Nephron (organoid): ENCODE results near the gene TNK2.
"Not testable (repeated sequence)": the region's sequence is repeated elsewhere in the genome, so short reads cannot be mapped to it uniquely, and the experiment has no call there.

Source experiments
- H3K27ac Mint-ChIP-seq, 3 experiments: 2 replicates each; pipeline ENCODE4 v1.8.0; 2020; ENCODE audit warnings: mixed read lengths in 3 of 3, mild to moderate bottlenecking in 2 of 3, moderate library complexity in 1 of 3
- H3K27me3 Mint-ChIP-seq: 2 replicates; pipeline ENCODE4 v1.8.0; 2021; ENCODE audit warnings: low read depth, mild to moderate bottlenecking, moderate library complexity, mixed read lengths
- H3K36me3 Mint-ChIP-seq: 2 replicates; pipeline ENCODE4 v1.8.0; 2020; ENCODE audit warnings: low read depth, mixed read lengths
- H3K4me1 Mint-ChIP-seq: 2 replicates; pipeline ENCODE4 v1.8.0; 2020; ENCODE audit warnings: mixed read lengths
- H3K4me3 Mint-ChIP-seq, 3 experiments: 2 replicates each; pipeline ENCODE4 v1.8.0; 2020; ENCODE audit warnings: mild to moderate bottlenecking in 3 of 3, mixed read lengths in 3 of 3, moderate library complexity in 2 of 3
- H3K9me3 Mint-ChIP-seq: 2 replicates; pipeline ENCODE4 v1.8.0; 2020; ENCODE audit warnings: mixed read lengths
- CTCF ChIP-seq, 3 experiments: fragments of 200-600 bp; sonication (generic); IDR thresholded peaks; one replicate each; pipeline ENCODE4 v1.5.0; 2021; ENCODE audit warnings: antibody characterized with exemption in 3 of 3; ENCODE audit not compliant: unreplicated experiment in 3 of 3

TNK2 gene

GRCh38 chr3:195873971-195874370, 34.4 kb downstream of the TNK2 start:
- H3K27me3 Mint-ChIP-seq, result peaks cover 4% of the 10 kb centered on the region
- peaks cover 19% of the 10 kb centered on the region for H3K36me3 Mint-ChIP-seq
- no peak for TF ChIP-seq CTCF (IDR thresholded peaks at IDR 0.05; ENCODE audit: unreplicated experiment in 3 of 3)
- H3K4me1 Mint-ChIP-seq, result peaks cover 14% of the 10 kb centered on the region
- H3K9me3 Mint-ChIP-seq, result no peaks in the 10 kb centered on the region
- no peak overlapping the region for H3K4me3 Mint-ChIP-seq
- H3K27ac Mint-ChIP-seq, result peak overlapping the region in 1 of 3 experiments; percentile 59

GRCh38 chr3:195873281-195873887, 35.0 kb downstream of the TNK2 start:
- Mint-ChIP-seq H3K4me1 (peaks cover 14% of the 10 kb centered on the region), H3K27me3 (peaks cover 4% of the 10 kb centered on the region), H3K36me3 (peaks cover 19% of the 10 kb centered on the region), H3K9me3 (no peaks in the 10 kb centered on the region), H3K4me3 (no peak overlapping the region), H3K27ac (no peak overlapping the region)
- no peak for TF ChIP-seq CTCF (IDR thresholded peaks at IDR 0.05; ENCODE audit: unreplicated experiment in 3 of 3)

GRCh38 chr3:195872800-195873199, 35.6 kb downstream of the TNK2 start:
- Mint-ChIP-seq H3K27ac (no peak overlapping the region), H3K4me1 (peaks cover 14% of the 10 kb centered on the region), H3K9me3 (no peaks in the 10 kb centered on the region)

GRCh38 chr3:195872097-195872496, 36.3 kb downstream of the TNK2 start:
- H3K27me3 Mint-ChIP-seq, result peaks cover 4% of the 10 kb centered on the region
- TF ChIP-seq CTCF (IDR thresholded peaks at IDR 0.05; ENCODE audit: unreplicated experiment in 3 of 3), result no peak

More at GRCh38 chr3:195872800-195873199, 35.6 kb downstream of the TNK2 start:
- no peak for TF ChIP-seq CTCF (IDR thresholded peaks at IDR 0.05; ENCODE audit: unreplicated experiment in 3 of 3)
- H3K27me3 Mint-ChIP-seq, result peaks cover 4% of the 10 kb centered on the region
- peaks cover 19% of the 10 kb centered on the region for H3K36me3 Mint-ChIP-seq
- no peak overlapping the region for H3K4me3 Mint-ChIP-seq

GRCh38 chr3:195871686-195872085, 36.7 kb downstream of the TNK2 start:
- not testable (repeated sequence) for H3K9me3 Mint-ChIP-seq, H3K4me3 Mint-ChIP-seq, H3K27me3 Mint-ChIP-seq, H3K27ac Mint-ChIP-seq
- H3K4me1 Mint-ChIP-seq, result peaks cover 14% of the 10 kb centered on the region
- H3K36me3 Mint-ChIP-seq, result peaks cover 12% of the 10 kb centered on the region

More at GRCh38 chr3:195872097-195872496, 36.3 kb downstream of the TNK2 start:
- Mint-ChIP-seq H3K4me1 (peaks cover 14% of the 10 kb centered on the region), H3K27ac (no peak overlapping the region), H3K9me3 (no peaks in the 10 kb centered on the region), H3K4me3 (no peak overlapping the region), H3K36me3 (peaks cover 15% of the 10 kb centered on the region)

GRCh38 chr3:195870937-195871336, 37.4 kb downstream of the TNK2 start:
- no peak for TF ChIP-seq CTCF (IDR thresholded peaks at IDR 0.05; ENCODE audit: unreplicated experiment in 3 of 3)
- Mint-ChIP-seq H3K27ac (no peak overlapping the region), H3K27me3 (peaks cover 4% of the 10 kb centered on the region), H3K4me1 (peaks cover 11% of the 10 kb centered on the region), H3K4me3 (no peak overlapping the region), H3K9me3 (no peaks in the 10 kb centered on the region), H3K36me3 (peaks cover 8% of the 10 kb centered on the region)
